Mesothelial cell of epicardium (in vitro differentiated cells): ENCODE data around the gene ZNF18. TPM values are rescaled to one million over a fixed set of nuclear protein-coding genes. Genes with fewer than 3 reads are reported as not detected.

ENCODE experiments used
- DNase-seq, 2 experiments: peaks; one replicate each; pipeline ENCODE4 v3.0.0; 2021; ENCODE audit warnings: low spot score in 2 of 2; ENCODE audit not compliant: unreplicated experiment in 2 of 2
- H3K27ac Mint-ChIP-seq: 2 replicates; pipeline ENCODE4 v1.8.0; 2021; ENCODE audit warnings: mixed read lengths
- H3K27me3 Mint-ChIP-seq: 2 replicates; pipeline ENCODE4 v1.8.0; 2021; ENCODE audit warnings: low read depth, mixed read lengths
- H3K36me3 Mint-ChIP-seq: 2 replicates; pipeline ENCODE4 v1.8.0; 2021; ENCODE audit warnings: mixed read lengths
- H3K4me1 Mint-ChIP-seq: 2 replicates; pipeline ENCODE4 v1.8.0; 2021; ENCODE audit warnings: mixed read lengths
- H3K4me3 Mint-ChIP-seq: 2 replicates; pipeline ENCODE4 v1.8.0; 2021; ENCODE audit warnings: mild to moderate bottlenecking, moderate library complexity, mixed read lengths
- H3K9me3 Mint-ChIP-seq: 2 replicates; pipeline ENCODE4 v1.8.0; 2021; ENCODE audit warnings: mixed read lengths
- CTCF ChIP-seq: fragments of 200-600 bp; sonication (generic); IDR thresholded peaks from one replicate; pipeline ENCODE4 v1.5.0; 2021; ENCODE audit warnings: antibody characterized with exemption; ENCODE audit not compliant: unreplicated experiment
- total RNA-seq: library from RNA; stranded (reverse); gene quantifications from 3 replicates; pipeline ENCODE4 v1.2.1, GENCODE V29; 2021

The ZNF18 gene
- total RNA-seq, 1 donor from 2014 or later = 10.1 TPM

DNA sequence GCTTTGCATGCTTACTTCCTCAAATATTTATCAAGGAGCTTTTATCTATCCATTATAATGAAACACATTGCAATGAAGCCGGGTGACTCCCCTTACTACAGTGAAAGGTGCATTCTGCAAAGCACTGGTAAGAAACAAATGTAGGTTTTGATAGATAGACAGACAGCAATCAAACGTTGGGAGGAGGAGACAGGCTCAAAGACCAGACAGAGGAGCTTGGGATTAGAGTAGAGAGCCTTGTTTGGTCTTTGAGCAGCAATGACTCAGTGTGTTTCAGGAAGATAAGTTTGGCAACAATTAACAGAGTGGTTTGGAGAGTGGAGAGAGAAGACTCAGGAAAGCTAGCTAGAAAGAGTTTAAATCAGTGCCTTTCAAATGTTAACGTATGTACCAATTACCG is 68.8 kb downstream of the ZNF18 start:
- Mint-ChIP-seq H3K27me3 (peaks cover 13% of the 10 kb centered on the region), H3K4me1 (no peaks in the 10 kb centered on the region), H3K4me3 (no peak overlapping the region), H3K27ac (no peak overlapping the region), H3K9me3 (peaks cover 6% of the 10 kb centered on the region), H3K36me3 (no peaks in the 10 kb centered on the region)
- TF ChIP-seq CTCF = no peak
- no peak for DNase-seq

Other genes starting within 250 kb of the ZNF18 start
- 57.5 to 58.7 TPM (median 57.9 TPM) in 3 replicates for gene MAP2K4, start 23.4 kb upstream of the ZNF18 start, total RNA-seq